A549 (cell line): ENCODE measurements around the gene FSHR.

Experiments used
- BHLHE40 ChIP-seq: IDR thresholded peaks from 2 replicates; pipeline ENCODE4 v1.6.1; 2012; ENCODE audit warnings: low read depth, low read length, inconsistent platforms
- CTCF ChIP-seq: fragments of >200 bp; sonication (Bioruptor Twin); formaldehyde crosslinking; IDR thresholded peaks from 3 replicates; pipeline ENCODE4 v1.5.1; 2016
- EHF ChIP-seq: fragments of 250-450 bp; sonication (Bioruptor Pico); IDR thresholded peaks from 2 replicates; pipeline ENCODE4 v1.5.0; 2020; ENCODE audit warnings: mild to moderate bottlenecking
- EP300 ChIP-seq, 2 experiments: fragments of >200 bp; sonication (Bioruptor Twin); formaldehyde crosslinking; IDR thresholded peaks; 2 replicates in 1 of 2; 3 replicates in 1 of 2; pipeline ENCODE4 v1.6.1; 2016 to 2017
- JUN ChIP-seq, 2 experiments: fragments of >200 bp; sonication (Bioruptor Twin); formaldehyde crosslinking; IDR thresholded peaks; 2 replicates in 1 of 2; 3 replicates in 1 of 2; pipeline ENCODE4 v1.6.1; 2016 to 2017
- JUNB ChIP-seq: fragments of >200 bp; sonication (Bioruptor Twin); formaldehyde crosslinking; IDR thresholded peaks from 2 replicates; pipeline ENCODE4 v1.6.1; 2016
- KDM1A ChIP-seq: fragments of 200-600 bp; sonication (generic); IDR thresholded peaks from 2 replicates; pipeline ENCODE4 v1.6.1; 2016; ENCODE audit warnings: low read depth, mild to moderate bottlenecking
- NPAS2 ChIP-seq: fragments of 250-450 bp; sonication (Bioruptor Pico); IDR thresholded peaks from 2 replicates; pipeline ENCODE4 v1.8.0; 2022; ENCODE audit warnings: mild to moderate bottlenecking, moderate library complexity, borderline replicate concordance
- POLR2A ChIP-seq: IDR thresholded peaks from 2 replicates; pipeline ENCODE4 v1.6.1; 2012; ENCODE audit warnings: mild to moderate bottlenecking, low read length
- RNF2 ChIP-seq: fragments of 200-600 bp; sonication (generic); IDR thresholded peaks from 2 replicates; pipeline ENCODE4 v1.6.1; 2016; ENCODE audit warnings: low read depth, mild to moderate bottlenecking, antibody characterized with exemption, moderate library complexity, borderline replicate concordance

- TF ChIP-seq CTCF (no peak), BHLHE40 (no peak), JUN (IDR thresholded peaks at IDR 0.05) (no peak), KDM1A (no peak), RNF2 (no peak), JUNB (no peak), EHF (no peak), NPAS2 (CRISPR knock-in tag) (no peak), POLR2A (no peak), EP300 (IDR thresholded peaks at IDR 0.05) (no peak)
Measured at GRCh38 chr2:49000695-49001094, 153.6 kb downstream of the FSHR start.
